Gastrocnemius medialis (tissue), 4 donors: ENCODE results near the gene SPNS2.

ENCODE experiments used
- CTCF ChIP-seq, 5 experiments: fragments of 450-650 bp in 3 of 5; fragments of 200-600 bp in 2 of 5; sonication (generic) in 2 of 5; IDR thresholded peaks in 4 of 5; conservative IDR thresholded peaks in 1 of 5; 1 replicate in 4 of 5; 2 replicates in 1 of 5; pipeline ENCODE4 v1.5.1; 2016 to 2019; ENCODE audit warnings: antibody characterized with exemption in 5 of 5, mild to moderate bottlenecking in 3 of 5, moderate library complexity in 3 of 5
- POLR2A ChIP-seq, 2 donors: fragments of 450-650 bp; IDR thresholded peaks; one replicate each; pipeline ENCODE4 v1.6.1; 2017; ENCODE audit warnings: antibody characterized with exemption in 2 of 2, mild to moderate bottlenecking in 2 of 2, moderate library complexity in 2 of 2

GRCh38 chr17:4453812-4454591 lies 44.7 kb upstream of the SPNS2 start:
- TF ChIP-seq POLR2A (IDR thresholded peaks at IDR 0.05): no peak
- TF ChIP-seq CTCF (IDR thresholded peaks at IDR 0.05 in 4 of 5, conservative IDR thresholded peaks at IDR 0.05 in 1 of 5): no peak
